OCI-LY3 (cell line): ENCODE data around the gene ADAMTS3.

Source experiments
- H2AFZ ChIP-seq: fragments of 200-600, 300-600 bp; shearing (Covaris generic); 2 replicates; pipeline ENCODE4 v1.6.0; 2014; ENCODE audit warnings: antibody characterized with exemption, low read depth, low read length
- H3K27ac ChIP-seq: fragments of 200-600, 300-600 bp; sonication (generic); 2 replicates; pipeline ENCODE4 v1.5.1; 2014; ENCODE audit warnings: mild to moderate bottlenecking, low read length, moderate library complexity, mixed read lengths
- H3K27me3 ChIP-seq: fragments of 200-600, 300-600 bp; sonication (generic); 2 replicates; pipeline ENCODE4 v1.6.1; 2014; ENCODE audit warnings: low read depth, low read length, mixed read lengths
- H3K36me3 ChIP-seq: fragments of 200-600, 300-600 bp; sonication (generic); replicated peaks from 2 replicates; pipeline ENCODE3; 2014; ENCODE audit warnings: low read depth, low read length, mixed read lengths
- H3K4me1 ChIP-seq: fragments of 300-600, 200-600 bp; sonication (generic); 2 replicates; pipeline ENCODE4 v1.6.1; 2014; ENCODE audit warnings: low read length, mixed read lengths
- H3K4me2 ChIP-seq: fragments of 200-600, 300-600 bp; sonication (generic); 2 replicates; pipeline ENCODE4 v1.6.1; 2014; ENCODE audit warnings: low read length, mixed read lengths
- H3K4me3 ChIP-seq: fragments of 300-600, 200-600 bp; sonication (generic); 2 replicates; pipeline ENCODE4 v1.5.1; 2014; ENCODE audit warnings: antibody characterized with exemption, mild to moderate bottlenecking, low read length, moderate library complexity
- H3K79me2 ChIP-seq: fragments of 300-600, 200-600 bp; shearing (Covaris generic); 2 replicates; pipeline ENCODE4 v1.6.1; 2014; ENCODE audit warnings: mild to moderate bottlenecking, low read length, mixed read lengths
- H3K9ac ChIP-seq: fragments of 300-600, 200-600 bp; shearing (Covaris generic); 2 replicates; pipeline ENCODE4 v1.6.0; 2014; ENCODE audit warnings: mild to moderate bottlenecking, low read length, moderate library complexity
- H3K9me3 ChIP-seq: fragments of 200-600, 300-600 bp; shearing (Covaris generic); 2 replicates; pipeline ENCODE4 v1.6.1; 2014; ENCODE audit warnings: low read length, mixed read lengths; ENCODE audit not compliant: insufficient read depth
- H4K20me1 ChIP-seq: fragments of 200-600, 300-600 bp; sonication (generic); 2 replicates; pipeline ENCODE4 v1.6.1; 2016; ENCODE audit warnings: low read length, mixed read lengths; ENCODE audit not compliant: insufficient read depth
- EZH2phosphoT487 ChIP-seq: fragments of 200-600 bp; shearing (Covaris generic); IDR thresholded peaks from 2 replicates; pipeline ENCODE4 v1.6.1; 2018; ENCODE audit warnings: antibody characterized with exemption, mixed run types, low read depth
- TF ChIP-seq, protein P1 (sequence below): fragments of 200-600, 300-600 bp; sonication (generic); IDR thresholded peaks from 2 replicates; pipeline ENCODE4 v1.5.1; 2014; ENCODE audit warnings: antibody characterized with exemption, low read length, low read depth

ADAMTS3 gene

DNA sequence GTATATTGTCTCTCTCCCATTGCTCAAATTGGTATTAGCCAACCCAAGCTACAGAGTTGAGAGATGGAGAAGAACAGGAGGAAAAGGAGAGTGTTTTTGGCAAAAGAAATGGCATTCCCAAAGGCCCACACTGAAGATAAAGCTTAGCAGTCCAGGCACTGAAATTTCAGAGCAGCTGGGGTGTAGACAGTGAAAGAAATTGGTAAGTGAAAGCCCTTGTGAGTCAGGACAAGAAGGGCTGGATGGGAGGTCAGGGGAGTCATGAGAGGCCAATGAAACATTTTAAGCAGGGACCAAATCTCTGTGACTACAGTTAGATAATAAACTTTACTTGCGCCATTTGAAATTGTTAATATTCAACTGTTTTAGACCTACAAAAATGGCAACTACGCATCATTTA, 177.7 kb downstream of the ADAMTS3 start:
- no peak overlapping the region for H3K27ac ChIP-seq
- no peak overlapping the region for H2AFZ ChIP-seq
- no peaks in the 10 kb centered on the region for H3K36me3 ChIP-seq
- no peak overlapping the region for H3K4me3 ChIP-seq
- H3K27me3 ChIP-seq: no peaks in the 10 kb centered on the region
- no peak overlapping the region for H3K9ac ChIP-seq
- H3K4me1 ChIP-seq: no peaks in the 10 kb centered on the region
- H3K79me2 ChIP-seq: no peaks in the 10 kb centered on the region
- no peaks in the 10 kb centered on the region for H4K20me1 ChIP-seq
- H3K4me2 ChIP-seq: no peak overlapping the region
- TF ChIP-seq, protein P1, sequence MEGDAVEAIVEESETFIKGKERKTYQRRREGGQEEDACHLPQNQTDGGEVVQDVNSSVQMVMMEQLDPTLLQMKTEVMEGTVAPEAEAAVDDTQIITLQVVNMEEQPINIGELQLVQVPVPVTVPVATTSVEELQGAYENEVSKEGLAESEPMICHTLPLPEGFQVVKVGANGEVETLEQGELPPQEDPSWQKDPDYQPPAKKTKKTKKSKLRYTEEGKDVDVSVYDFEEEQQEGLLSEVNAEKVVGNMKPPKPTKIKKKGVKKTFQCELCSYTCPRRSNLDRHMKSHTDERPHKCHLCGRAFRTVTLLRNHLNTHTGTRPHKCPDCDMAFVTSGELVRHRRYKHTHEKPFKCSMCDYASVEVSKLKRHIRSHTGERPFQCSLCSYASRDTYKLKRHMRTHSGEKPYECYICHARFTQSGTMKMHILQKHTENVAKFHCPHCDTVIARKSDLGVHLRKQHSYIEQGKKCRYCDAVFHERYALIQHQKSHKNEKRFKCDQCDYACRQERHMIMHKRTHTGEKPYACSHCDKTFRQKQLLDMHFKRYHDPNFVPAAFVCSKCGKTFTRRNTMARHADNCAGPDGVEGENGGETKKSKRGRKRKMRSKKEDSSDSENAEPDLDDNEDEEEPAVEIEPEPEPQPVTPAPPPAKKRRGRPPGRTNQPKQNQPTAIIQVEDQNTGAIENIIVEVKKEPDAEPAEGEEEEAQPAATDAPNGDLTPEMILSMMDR: no peak
- TF ChIP-seq EZH2phosphoT487: no peak
- no peaks in the 10 kb centered on the region for H3K9me3 ChIP-seq

DNA sequence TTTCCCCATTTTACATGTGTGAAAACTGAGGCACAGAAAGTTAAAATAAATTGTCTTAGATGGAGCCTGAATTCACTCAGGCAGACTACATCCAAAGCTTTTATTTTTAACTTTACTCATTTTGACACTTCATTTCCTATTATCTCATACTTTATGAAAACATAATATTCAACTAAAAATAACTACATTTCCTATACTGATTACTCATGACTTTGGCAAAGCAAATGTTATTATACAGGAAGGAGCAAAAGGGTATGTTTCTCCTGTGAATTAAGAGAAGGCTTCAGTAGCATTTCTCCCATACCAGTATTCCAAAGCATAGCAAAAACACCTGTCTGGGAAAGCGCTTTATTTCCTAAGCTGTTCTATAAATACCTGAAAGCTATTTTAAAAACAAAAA, 178.6 kb downstream of the ADAMTS3 start:
- H3K27me3 ChIP-seq: no peaks in the 10 kb centered on the region
- H3K4me3 ChIP-seq: no peak overlapping the region
- H3K4me2 ChIP-seq: no peak overlapping the region
- H3K4me1 ChIP-seq: no peaks in the 10 kb centered on the region
- no peak overlapping the region for H2AFZ ChIP-seq
- TF ChIP-seq EZH2phosphoT487: no peak
- TF ChIP-seq, protein P1: no peak
- no peaks in the 10 kb centered on the region for H4K20me1 ChIP-seq
- H3K9me3 ChIP-seq: no peaks in the 10 kb centered on the region
- no peak overlapping the region for H3K9ac ChIP-seq
- H3K36me3 ChIP-seq: no peaks in the 10 kb centered on the region
- no peaks in the 10 kb centered on the region for H3K79me2 ChIP-seq
- no peak overlapping the region for H3K27ac ChIP-seq

DNA sequence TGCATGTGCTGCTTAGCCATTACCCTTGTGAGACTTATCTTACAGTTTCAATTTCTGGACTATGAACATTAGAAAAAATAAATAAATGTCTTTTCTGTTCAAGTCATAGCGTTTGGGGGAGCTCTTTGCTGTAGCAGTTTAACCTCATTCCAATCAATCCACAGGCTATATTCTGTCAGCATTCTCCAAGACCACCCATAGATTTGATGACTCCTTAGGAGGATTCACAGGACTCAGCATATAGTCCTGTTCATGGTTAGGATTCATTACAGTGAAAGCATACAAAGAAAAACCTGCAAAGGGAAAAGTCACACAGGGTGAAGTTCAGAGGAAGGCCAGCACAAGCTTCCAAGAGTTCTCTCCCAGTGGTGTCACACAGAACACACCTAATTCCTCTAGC, 180.5 kb downstream of the ADAMTS3 start:
- Histone ChIP-seq H3K9me3 (no peaks in the 10 kb centered on the region), H3K27ac (no peak overlapping the region), H3K4me1 (no peaks in the 10 kb centered on the region), H4K20me1 (no peaks in the 10 kb centered on the region), H3K9ac (no peak overlapping the region), H3K4me3 (no peak overlapping the region), H3K4me2 (no peak overlapping the region), H3K79me2 (no peaks in the 10 kb centered on the region), H2AFZ (no peak overlapping the region), H3K27me3 (no peaks in the 10 kb centered on the region), H3K36me3 (no peaks in the 10 kb centered on the region)
- TF ChIP-seq, protein P1: no peak
- TF ChIP-seq EZH2phosphoT487: no peak

DNA sequence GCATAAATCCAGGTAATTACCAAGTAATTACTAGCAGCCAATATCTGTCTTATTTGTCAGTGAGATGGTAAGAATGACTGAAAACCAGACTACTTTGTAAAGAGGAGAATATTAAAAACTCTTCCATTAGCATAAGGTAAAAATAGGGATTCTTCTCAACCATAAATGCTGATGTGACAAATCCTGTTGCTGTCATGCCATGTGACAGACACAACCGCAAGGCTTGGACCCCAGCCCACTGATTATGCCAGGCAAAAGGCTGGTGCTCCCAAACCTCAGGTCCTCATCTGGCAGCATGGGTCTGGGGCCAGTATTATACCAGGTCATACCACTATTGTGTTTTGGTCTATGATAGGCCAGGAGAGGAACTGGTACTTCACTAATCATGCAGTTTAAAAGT, 181.1 kb downstream of the ADAMTS3 start:
- Histone ChIP-seq H3K9ac (no peak overlapping the region), H3K27ac (no peak overlapping the region), H3K4me1 (no peaks in the 10 kb centered on the region), H3K36me3 (no peaks in the 10 kb centered on the region), H3K79me2 (no peaks in the 10 kb centered on the region), H3K9me3 (no peaks in the 10 kb centered on the region), H3K27me3 (no peaks in the 10 kb centered on the region), H4K20me1 (no peaks in the 10 kb centered on the region), H3K4me3 (no peak overlapping the region), H2AFZ (no peak overlapping the region), H3K4me2 (no peak overlapping the region)
- TF ChIP-seq, protein P1: no peak
- TF ChIP-seq EZH2phosphoT487: no peak
